ENCODE results near the gene ZNF19.

GRCh38 chr16:71476457-71477124 is 12.5 kb downstream of the ZNF19 start:
- TF ChIP-seq CTCF (IDR thresholded peaks at IDR 0.05; ENCODE audit: insufficient read depth, low read length, poor library complexity, severe bottlenecking): no peak
- no peak for TF ChIP-seq EZH2phosphoT487 (conservative IDR thresholded peaks at IDR 0.05; ENCODE audit: low read length)

Measured in SU-DHL-6 (cell line).